HL-60 (cell line): ENCODE data around the gene WDR90.

Experiments
- DNase-seq, 2 experiments: peaks; one replicate each; pipeline ENCODE4 v3.0.0-alpha.2; 2010 to 2020; ENCODE audit warnings: low read depth in 1 of 2, low spot score in 1 of 2
- H3K27ac ChIP-seq: fragments of 250-450 bp; sonication (Bioruptor Pico); replicated peaks from 2 replicates; pipeline ENCODE4 v1.5.1; 2020; ENCODE audit warnings: mild to moderate bottlenecking, moderate library complexity
- H3K27me3 ChIP-seq: fragments of 250-450 bp; sonication (Bioruptor Pico); 2 replicates; pipeline ENCODE4 v1.5.1; 2021; ENCODE audit warnings: mild to moderate bottlenecking, moderate library complexity; ENCODE audit not compliant: insufficient read depth, poor library complexity, severe bottlenecking
- H3K4me3 ChIP-seq: replicated peaks from 2 replicates; pipeline ENCODE4 v1.5.1; 2011; ENCODE audit warnings: mild to moderate bottlenecking, control low read depth, low read length; ENCODE audit not compliant: insufficient read depth
- GABPA ChIP-seq: IDR thresholded peaks from 2 replicates; pipeline ENCODE4 v1.6.1; 2012; ENCODE audit warnings: low read depth
- POLR2AphosphoS5 ChIP-seq: IDR thresholded peaks from 2 replicates; pipeline ENCODE4 v1.6.1; 2012; ENCODE audit warnings: low read depth
- SPI1 ChIP-seq: IDR thresholded peaks from 2 replicates; pipeline ENCODE4 v1.6.1; 2012; ENCODE audit warnings: low read depth, mild to moderate bottlenecking, borderline replicate concordance
- TF ChIP-seq, protein P1 (sequence below): IDR thresholded peaks from 2 replicates; pipeline ENCODE4 v1.6.1; 2012; ENCODE audit warnings: low read depth; ENCODE audit not compliant: insufficient replicate concordance
- TF ChIP-seq, protein P2 (sequence below): IDR thresholded peaks from one replicate; pipeline ENCODE4 v1.5.1; 2011; ENCODE audit warnings: low read length, control low read depth, inconsistent platforms; ENCODE audit not compliant: insufficient read depth

WDR90 gene

DNA sequence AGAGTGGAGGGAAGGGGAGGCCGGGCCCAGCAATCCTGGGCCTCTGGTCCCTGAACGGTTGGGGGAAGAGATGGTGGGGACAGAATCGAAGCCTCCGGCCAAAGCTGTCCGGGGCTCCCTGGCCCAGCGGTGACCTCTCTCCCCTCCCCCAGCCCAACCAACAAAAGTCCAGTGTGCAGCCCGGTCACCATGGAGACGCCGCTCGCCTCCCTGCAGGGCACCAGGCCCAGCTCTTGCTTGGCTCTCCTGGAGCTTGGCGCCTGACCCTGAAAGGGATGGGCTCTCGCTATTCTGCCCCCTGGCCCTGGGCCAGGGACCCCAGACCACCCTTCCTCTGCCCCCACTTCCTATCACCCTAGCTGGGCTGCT is 67.0 kb downstream of the WDR90 start:
- H3K4me3 ChIP-seq = no peak overlapping the region

DNA sequence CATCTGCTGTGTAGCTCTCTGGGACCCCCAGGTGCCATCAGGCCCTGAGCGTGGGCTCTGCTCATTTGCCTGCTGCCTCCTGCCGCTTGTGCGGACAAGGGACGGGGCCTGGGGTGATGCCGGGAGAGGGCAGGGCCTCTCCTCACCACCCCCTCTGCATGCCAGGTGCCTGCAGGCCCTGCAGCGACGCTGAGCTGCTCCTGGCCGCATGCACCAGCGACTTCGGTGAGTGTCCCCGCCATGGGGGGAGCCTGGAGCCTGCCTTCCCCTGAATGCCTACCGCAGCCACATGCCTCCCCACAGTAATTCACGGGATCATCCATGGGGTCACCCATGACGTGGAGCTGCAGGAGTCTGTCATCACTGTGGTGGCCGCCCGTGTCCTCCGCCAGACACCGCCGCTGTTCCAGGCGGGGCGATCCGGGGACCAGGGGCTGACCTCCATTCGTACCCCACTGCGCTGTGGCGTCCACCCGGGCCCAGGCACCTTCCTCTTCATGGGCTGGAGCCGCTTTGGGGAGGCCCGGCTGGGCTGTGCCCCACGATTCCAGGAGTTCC is 67.7 kb downstream of the WDR90 start:
- H3K27ac ChIP-seq = no peak overlapping the region

More for the DNA sequence above, 67.0 kb downstream of the WDR90 start:
- DNase-seq = no peak
- Histone ChIP-seq H3K27me3 (peaks cover 9% of the 10 kb centered on the region), H3K27ac (no peak overlapping the region)
- TF ChIP-seq SPI1 (no peak), POLR2AphosphoS5 (no peak), GABPA (no peak)
- TF ChIP-seq, protein P1, sequence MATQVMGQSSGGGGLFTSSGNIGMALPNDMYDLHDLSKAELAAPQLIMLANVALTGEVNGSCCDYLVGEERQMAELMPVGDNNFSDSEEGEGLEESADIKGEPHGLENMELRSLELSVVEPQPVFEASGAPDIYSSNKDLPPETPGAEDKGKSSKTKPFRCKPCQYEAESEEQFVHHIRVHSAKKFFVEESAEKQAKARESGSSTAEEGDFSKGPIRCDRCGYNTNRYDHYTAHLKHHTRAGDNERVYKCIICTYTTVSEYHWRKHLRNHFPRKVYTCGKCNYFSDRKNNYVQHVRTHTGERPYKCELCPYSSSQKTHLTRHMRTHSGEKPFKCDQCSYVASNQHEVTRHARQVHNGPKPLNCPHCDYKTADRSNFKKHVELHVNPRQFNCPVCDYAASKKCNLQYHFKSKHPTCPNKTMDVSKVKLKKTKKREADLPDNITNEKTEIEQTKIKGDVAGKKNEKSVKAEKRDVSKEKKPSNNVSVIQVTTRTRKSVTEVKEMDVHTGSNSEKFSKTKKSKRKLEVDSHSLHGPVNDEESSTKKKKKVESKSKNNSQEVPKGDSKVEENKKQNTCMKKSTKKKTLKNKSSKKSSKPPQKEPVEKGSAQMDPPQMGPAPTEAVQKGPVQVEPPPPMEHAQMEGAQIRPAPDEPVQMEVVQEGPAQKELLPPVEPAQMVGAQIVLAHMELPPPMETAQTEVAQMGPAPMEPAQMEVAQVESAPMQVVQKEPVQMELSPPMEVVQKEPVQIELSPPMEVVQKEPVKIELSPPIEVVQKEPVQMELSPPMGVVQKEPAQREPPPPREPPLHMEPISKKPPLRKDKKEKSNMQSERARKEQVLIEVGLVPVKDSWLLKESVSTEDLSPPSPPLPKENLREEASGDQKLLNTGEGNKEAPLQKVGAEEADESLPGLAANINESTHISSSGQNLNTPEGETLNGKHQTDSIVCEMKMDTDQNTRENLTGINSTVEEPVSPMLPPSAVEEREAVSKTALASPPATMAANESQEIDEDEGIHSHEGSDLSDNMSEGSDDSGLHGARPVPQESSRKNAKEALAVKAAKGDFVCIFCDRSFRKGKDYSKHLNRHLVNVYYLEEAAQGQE = no peak
- TF ChIP-seq, protein P2, sequence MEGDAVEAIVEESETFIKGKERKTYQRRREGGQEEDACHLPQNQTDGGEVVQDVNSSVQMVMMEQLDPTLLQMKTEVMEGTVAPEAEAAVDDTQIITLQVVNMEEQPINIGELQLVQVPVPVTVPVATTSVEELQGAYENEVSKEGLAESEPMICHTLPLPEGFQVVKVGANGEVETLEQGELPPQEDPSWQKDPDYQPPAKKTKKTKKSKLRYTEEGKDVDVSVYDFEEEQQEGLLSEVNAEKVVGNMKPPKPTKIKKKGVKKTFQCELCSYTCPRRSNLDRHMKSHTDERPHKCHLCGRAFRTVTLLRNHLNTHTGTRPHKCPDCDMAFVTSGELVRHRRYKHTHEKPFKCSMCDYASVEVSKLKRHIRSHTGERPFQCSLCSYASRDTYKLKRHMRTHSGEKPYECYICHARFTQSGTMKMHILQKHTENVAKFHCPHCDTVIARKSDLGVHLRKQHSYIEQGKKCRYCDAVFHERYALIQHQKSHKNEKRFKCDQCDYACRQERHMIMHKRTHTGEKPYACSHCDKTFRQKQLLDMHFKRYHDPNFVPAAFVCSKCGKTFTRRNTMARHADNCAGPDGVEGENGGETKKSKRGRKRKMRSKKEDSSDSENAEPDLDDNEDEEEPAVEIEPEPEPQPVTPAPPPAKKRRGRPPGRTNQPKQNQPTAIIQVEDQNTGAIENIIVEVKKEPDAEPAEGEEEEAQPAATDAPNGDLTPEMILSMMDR = no peak

More for the DNA sequence above, 67.7 kb downstream of the WDR90 start:
- no peak for DNase-seq
- TF ChIP-seq SPI1 (no peak), POLR2AphosphoS5 (no peak; the same call in 1 of the 2 replicates)
- TF ChIP-seq, protein P1 = no peak
- peaks cover 7% of the 10 kb centered on the region for H3K27me3 ChIP-seq
- H3K4me3 ChIP-seq = no peak overlapping the region
